ENCODE results near the gene DDX17.
"Not testable (repeated sequence)": the region's sequence is repeated elsewhere in the genome, so short reads cannot be mapped to it uniquely, and the experiment has no call there.

DDX17 gene

GRCh38 chr22:38471237-38471636 is 34.9 kb downstream of the DDX17 start:
- no peaks in the 10 kb centered on the region for H3K36me3 ChIP-seq
- no peaks in the 10 kb centered on the region for H3K27me3 ChIP-seq (ENCODE audit: insufficient read depth, low read depth, severe bottlenecking)
- no peak for DNase-seq
- H3K27ac ChIP-seq = no peak overlapping the region
- H3K9me3 ChIP-seq (ENCODE audit: severe bottlenecking) = no peaks in the 10 kb centered on the region
- no peak overlapping the region for H3K4me3 ChIP-seq (ENCODE audit: low read depth, low read length)
- no peak for TF ChIP-seq CTCF (IDR thresholded peaks at IDR 0.05; ENCODE audit: low read depth, low read length)

GRCh38 chr22:38470179-38470578 is 35.9 kb downstream of the DDX17 start:
- not testable (repeated sequence) for H3K27me3 ChIP-seq (ENCODE audit: insufficient read depth, low read depth, severe bottlenecking); DNase-seq; H3K9me3 ChIP-seq (ENCODE audit: severe bottlenecking); H3K36me3 ChIP-seq; H3K4me3 ChIP-seq (ENCODE audit: low read depth, low read length); H3K27ac ChIP-seq

- Histone ChIP-seq H3K36me3 (no peaks in the 10 kb centered on the region), H3K9me3 (ENCODE audit: severe bottlenecking) (no peaks in the 10 kb centered on the region), H3K27me3 (ENCODE audit: insufficient read depth, low read depth, severe bottlenecking) (no peaks in the 10 kb centered on the region), H3K4me3 (ENCODE audit: low read depth, low read length) (no peak overlapping the region), H3K27ac (no peak overlapping the region)
- no peak for TF ChIP-seq CTCF (IDR thresholded peaks at IDR 0.05; ENCODE audit: low read depth, low read length)
- DNase-seq = no peak
These were observed 36.8 kb downstream of the DDX17 start for GRCh38 chr22:38469306-38469781.

GRCh38 chr22:38468443-38469305 is 37.4 kb downstream of the DDX17 start:
- Histone ChIP-seq H3K36me3 (no peaks in the 10 kb centered on the region), H3K4me3 (ENCODE audit: low read depth, low read length) (no peak overlapping the region), H3K27ac (no peak overlapping the region), H3K27me3 (ENCODE audit: insufficient read depth, low read depth, severe bottlenecking) (no peaks in the 10 kb centered on the region), H3K9me3 (ENCODE audit: severe bottlenecking) (no peaks in the 10 kb centered on the region)
- no peak for DNase-seq
- TF ChIP-seq CTCF (IDR thresholded peaks at IDR 0.05; ENCODE audit: low read depth, low read length) = 0 out of 2 replicates have a peak, but pooled peaks have one; percentile 24

- Histone ChIP-seq H3K27me3 (ENCODE audit: insufficient read depth, low read depth, severe bottlenecking) (no peaks in the 10 kb centered on the region), H3K36me3 (no peaks in the 10 kb centered on the region), H3K4me3 (ENCODE audit: low read depth, low read length) (peak within 1 kb of the TSS; percentile 32), H3K9me3 (ENCODE audit: severe bottlenecking) (no peaks in the 10 kb centered on the region), H3K27ac (no peak within 1 kb of the TSS)
- DNase-seq = no peak
- TF ChIP-seq CTCF (IDR thresholded peaks at IDR 0.05; ENCODE audit: low read depth, low read length) = no peak
These were observed 38.1 kb downstream of the DDX17 start, which contains the start of gene KDELR3 for GRCh38 chr22:38467904-38468442. TSS of gene KDELR3 (plus strand) at chr22:38468096. CDS start at chr22:38468234, 138 bp downstream.

GRCh38 chr22:38467438-38467903 is 38.6 kb downstream of the DDX17 start:
- no peak for TF ChIP-seq CTCF (IDR thresholded peaks at IDR 0.05; ENCODE audit: low read depth, low read length)
- no peaks in the 10 kb centered on the region for H3K9me3 ChIP-seq (ENCODE audit: severe bottlenecking)
- H3K27ac ChIP-seq = no peak overlapping the region
- no peak overlapping the region for H3K4me3 ChIP-seq (ENCODE audit: low read depth, low read length)
- no peaks in the 10 kb centered on the region for H3K27me3 ChIP-seq (ENCODE audit: insufficient read depth, low read depth, severe bottlenecking)
- H3K36me3 ChIP-seq = no peaks in the 10 kb centered on the region
- DNase-seq = no peak

Data from WERI-Rb-1 (cell line).